Measurements from ENCODE around the gene ZBTB7C.

ZBTB7C gene

GRCh38 chr18:48351216-48352050 is 57.8 kb downstream of the ZBTB7C start:
- no peak for DNase-seq

GRCh38 chr18:48348739-48349138 is 60.4 kb downstream of the ZBTB7C start:
- no peak for DNase-seq

- DNase-seq, result no peak
These were observed 61.3 kb downstream of the ZBTB7C start for GRCh38 chr18:48347756-48348326.

GRCh38 chr18:48345596-48345995 is 63.6 kb downstream of the ZBTB7C start:
- DNase-seq, result no peak

- no peak for DNase-seq
These were observed 66.6 kb downstream of the ZBTB7C start for GRCh38 chr18:48342581-48342980.

GRCh38 chr18:48342125-48342524 is 67.1 kb downstream of the ZBTB7C start:
- DNase-seq, result no peak

GRCh38 chr18:48340560-48340959 is 68.6 kb downstream of the ZBTB7C start:
- DNase-seq, result no peak

GRCh38 chr18:48339692-48340091 is 69.5 kb downstream of the ZBTB7C start:
- DNase-seq, result no peak

- DNase-seq, result no peak
These were observed 70.3 kb downstream of the ZBTB7C start for GRCh38 chr18:48338915-48339314.

GRCh38 chr18:48337053-48337452 is 72.1 kb downstream of the ZBTB7C start:
- DNase-seq, result no peak

GRCh38 chr18:48336332-48336731 is 72.9 kb downstream of the ZBTB7C start:
- no peak for DNase-seq

GRCh38 chr18:48335829-48336228 is 73.4 kb downstream of the ZBTB7C start:
- no peak for DNase-seq

GRCh38 chr18:48334845-48335244 is 74.3 kb downstream of the ZBTB7C start:
- DNase-seq, result no peak

GRCh38 chr18:48333563-48333962 is 75.6 kb downstream of the ZBTB7C start:
- no peak for DNase-seq

GRCh38 chr18:48330016-48330991 is 78.9 kb downstream of the ZBTB7C start:
- no peak for DNase-seq

- DNase-seq, result no peak
These were observed 80.5 kb downstream of the ZBTB7C start for GRCh38 chr18:48328473-48329210.

- no peak for DNase-seq
These were observed 82.1 kb downstream of the ZBTB7C start for GRCh38 chr18:48326901-48327675.

GRCh38 chr18:48325115-48325665 is 84.0 kb downstream of the ZBTB7C start:
- no peak for DNase-seq

- no peak for DNase-seq
These were observed 84.5 kb downstream of the ZBTB7C start for GRCh38 chr18:48324651-48325050.

GRCh38 chr18:48323151-48323550 is 86.0 kb downstream of the ZBTB7C start:
- no peak for DNase-seq

- DNase-seq, result no peak
These were observed 87.6 kb downstream of the ZBTB7C start for GRCh38 chr18:48321536-48321935.

GRCh38 chr18:48321121-48321520 is 88.1 kb downstream of the ZBTB7C start:
- DNase-seq, result no peak

Data from activated CD8-positive, alpha-beta memory T cell treated with anti-CD3 and anti-CD28 coated beads, Interleukin-2, amount 50 U/mL, for 48 hours (primary cell).